Endothelial cell of umbilical vein (primary cell): ENCODE data around the gene MAGEA11. TPM values are rescaled to one million over a fixed set of nuclear protein-coding genes. Genes with fewer than 3 reads are reported as not detected.

ENCODE experiments used
- BruUV-seq: library from RNA; stranded (reverse); fragments of 400-500 nt; replicated peaks from 2 replicates; lab custom pipeline; 2021; lab: Mats Ljungman, UMichigan
- CTCF ChIA-PET: fragments of 300-600, 350-600 bp; sonication (Branson Sonifier 250); formaldehyde crosslinking; loops from one replicate; lab custom pipeline; 2021; ENCODE audit warnings: antibody characterized with exemption, inconsistent platforms; lab: Charles Lee
- POLR2A ChIA-PET: fragments of 300-600, 350-600 bp; sonication (Branson Sonifier 250); formaldehyde crosslinking; loops from one replicate; lab custom pipeline; 2021; ENCODE audit warnings: antibody characterized with exemption, inconsistent platforms; lab: Charles Lee
- DNase-seq: peaks from one replicate; pipeline ENCODE4 v3.0.0-alpha.2; 2011; ENCODE audit warnings: low read depth, low spot score
- FAIRE-seq: peaks from 2 replicates; lab custom pipeline; 2011; peaks lifted over from hg19 to GRCh38; lab: Jason Lieb, UNC
- H2AFZ ChIP-seq: 2 replicates; pipeline ENCODE4 v1.6.0; 2012; ENCODE audit warnings: low read depth, low read length, control low read depth, inconsistent platforms
- H3K27ac ChIP-seq: 2 replicates; pipeline ENCODE4 v1.5.1; 2011; ENCODE audit warnings: low read depth, mild to moderate bottlenecking, control low read depth, low read length, moderate library complexity; ENCODE audit not compliant: insufficient read depth
- H3K27me3 ChIP-seq, 2 experiments: 2 replicates each; pipeline versions ENCODE4 v1.6.0 to v1.6.1; 2011; ENCODE audit warnings: low read length in 2 of 2, mixed read lengths in 1 of 2; ENCODE audit not compliant: control insufficient read depth in 2 of 2, insufficient read depth in 2 of 2
- H3K36me3 ChIP-seq, 2 experiments: 2 replicates in 1 of 2; 3 replicates in 1 of 2; pipeline ENCODE4 v1.5.1; 2011; ENCODE audit warnings: low read length in 2 of 2, mild to moderate bottlenecking in 1 of 2, moderate library complexity in 1 of 2; ENCODE audit not compliant: control insufficient read depth in 2 of 2, insufficient read depth in 2 of 2; ENCODE audit errors: extremely low read depth in 1 of 2
- H3K4me1 ChIP-seq: 3 replicates; pipeline ENCODE4 v1.5.1; 2011; ENCODE audit warnings: mild to moderate bottlenecking, low read length; ENCODE audit not compliant: control insufficient read depth, insufficient read depth; ENCODE audit errors: extremely low read depth
- H3K4me2 ChIP-seq: 2 replicates; pipeline ENCODE4 v1.6.1; 2011; ENCODE audit warnings: low read length, control low read depth, mixed read lengths; ENCODE audit not compliant: insufficient read depth
- H3K4me3 ChIP-seq, 3 experiments: fragments of 200-600 bp in 1 of 3; sonication (generic), shearing (Covaris generic) in 1 of 3; replicated peaks in 1 of 3; 2 replicates each; pipeline ENCODE4 v1.5.1; 2011 to 2016; ENCODE audit warnings: control low read depth in 3 of 3, low read length in 3 of 3, mild to moderate bottlenecking in 2 of 3, inconsistent platforms in 1 of 3, low read depth in 1 of 3, moderate library complexity in 1 of 3; ENCODE audit not compliant: insufficient read depth in 1 of 3
- H3K79me2 ChIP-seq: 2 replicates; pipeline ENCODE4 v1.6.0; 2012; ENCODE audit warnings: low read length, inconsistent platforms; ENCODE audit not compliant: control insufficient read depth, insufficient read depth
- H3K9ac ChIP-seq: replicated peaks from 2 replicates; pipeline ENCODE3; 2011; ENCODE audit warnings: low read length, control low read depth; ENCODE audit not compliant: insufficient read depth; ENCODE audit errors: extremely low read depth
- H3K9me1 ChIP-seq: replicated peaks from 3 replicates; pipeline ENCODE4 v1.6.0; 2011; ENCODE audit warnings: mild to moderate bottlenecking, low read length; ENCODE audit not compliant: control insufficient read depth, insufficient read depth; ENCODE audit errors: extremely low read depth
- H3K9me3 ChIP-seq: replicated peaks from 2 replicates; pipeline ENCODE4 v1.5.1; 2012; ENCODE audit warnings: low read length, inconsistent platforms; ENCODE audit not compliant: control insufficient read depth, insufficient read depth
- H4K20me1 ChIP-seq: replicated peaks from 2 replicates; pipeline ENCODE3; 2011; ENCODE audit warnings: mild to moderate bottlenecking, low read length; ENCODE audit not compliant: control insufficient read depth, insufficient read depth; ENCODE audit errors: extremely low read depth
- EZH2 ChIP-seq: IDR thresholded peaks from 2 replicates; pipeline ENCODE4 v1.6.1; 2012; ENCODE audit warnings: borderline replicate concordance, low read depth, mild to moderate bottlenecking, moderate library complexity, low read length, inconsistent platforms; ENCODE audit not compliant: severe bottlenecking
- FOS ChIP-seq: IDR thresholded peaks from 2 replicates; pipeline ENCODE4 v1.6.1; 2011; ENCODE audit warnings: mild to moderate bottlenecking, low read length, moderate library complexity, borderline replicate concordance; ENCODE audit not compliant: insufficient read depth
- GATA2 ChIP-seq: IDR thresholded peaks from 2 replicates; pipeline ENCODE4 v1.7.0; 2011; ENCODE audit warnings: low read depth, mild to moderate bottlenecking, moderate library complexity, mixed read lengths, low read length; ENCODE audit not compliant: insufficient read length, insufficient read depth
- JUN ChIP-seq: IDR thresholded peaks from 2 replicates; pipeline ENCODE4 v1.6.1; 2011; ENCODE audit warnings: borderline replicate concordance, low read depth; ENCODE audit not compliant: insufficient read length, insufficient read depth
- MYC ChIP-seq: IDR thresholded peaks from one replicate; pipeline ENCODE4 v1.6.1; 2011; ENCODE audit warnings: mild to moderate bottlenecking, low read depth, low read length
- POLR2A ChIP-seq: IDR thresholded peaks from 2 replicates; pipeline ENCODE4 v1.6.1; 2012; ENCODE audit warnings: low read depth, mild to moderate bottlenecking, control low read depth, low read length
- POLR2AphosphoS5 ChIP-seq: IDR thresholded peaks from 2 replicates; pipeline ENCODE4 v1.6.1; 2012; ENCODE audit warnings: low read depth, mild to moderate bottlenecking, control low read depth, low read length, moderate library complexity; ENCODE audit not compliant: insufficient read depth
- dilution Hi-C: fragments of 300-500 bp; cut with MboI; formaldehyde crosslinking; loops from one replicate; pipeline ENCODE4 v1.15.0; 2019; ENCODE audit warnings: low sequenced_read_pairs; ENCODE audit not compliant: extremely low pct_ligation_motif_present
- intact Hi-C: fragments of 100-400 bp; cut with micrococcal nuclease; formaldehyde crosslinking; loops from one replicate; pipeline ENCODE4 v1.10.0; 2022
- polyA plus RNA-seq, 4 experiments: library from polyadenylated mRNA; depleted of rRNA in 3 of 4; stranded (reverse) in 3 of 4; unstranded in 1 of 4; fragments of >200 nt; gene quantifications; 2 replicates each; pipeline versions ENCODE4 v1.2.1 to v1.2.3, GENCODE V29; 2011 to 2012; ENCODE audit warnings: missing spikeins in 1 of 4
- total RNA-seq: library from RNA; stranded (reverse); gene quantifications from 2 replicates; pipeline ENCODE4 v1.2.3, GENCODE V29; 2021
- TF ChIP-seq, protein P1 (sequence below), 2 donors: IDR thresholded peaks; 1 replicate in 1 of 2; 2 replicates in 1 of 2; pipeline ENCODE4 v1.5.1; 2011; ENCODE audit warnings: low read length in 2 of 2, mild to moderate bottlenecking in 2 of 2, moderate library complexity in 2 of 2, control low read depth in 1 of 2, inconsistent platforms in 1 of 2, low read depth in 1 of 2; ENCODE audit not compliant: insufficient read depth in 1 of 2; ENCODE audit errors: extremely low read depth in 1 of 2
- TF ChIP-seq, protein P2 (sequence below): IDR thresholded peaks from 2 replicates; pipeline ENCODE4 v1.6.1; 2011; ENCODE audit not compliant: insufficient read depth, insufficient read length

Gene MAGEA11
- total and polyA plus RNA-seq, 2 donors (not counting 3 experiments of a cell fraction or from before 2014, with no cell fraction given) = not detected

DNA sequence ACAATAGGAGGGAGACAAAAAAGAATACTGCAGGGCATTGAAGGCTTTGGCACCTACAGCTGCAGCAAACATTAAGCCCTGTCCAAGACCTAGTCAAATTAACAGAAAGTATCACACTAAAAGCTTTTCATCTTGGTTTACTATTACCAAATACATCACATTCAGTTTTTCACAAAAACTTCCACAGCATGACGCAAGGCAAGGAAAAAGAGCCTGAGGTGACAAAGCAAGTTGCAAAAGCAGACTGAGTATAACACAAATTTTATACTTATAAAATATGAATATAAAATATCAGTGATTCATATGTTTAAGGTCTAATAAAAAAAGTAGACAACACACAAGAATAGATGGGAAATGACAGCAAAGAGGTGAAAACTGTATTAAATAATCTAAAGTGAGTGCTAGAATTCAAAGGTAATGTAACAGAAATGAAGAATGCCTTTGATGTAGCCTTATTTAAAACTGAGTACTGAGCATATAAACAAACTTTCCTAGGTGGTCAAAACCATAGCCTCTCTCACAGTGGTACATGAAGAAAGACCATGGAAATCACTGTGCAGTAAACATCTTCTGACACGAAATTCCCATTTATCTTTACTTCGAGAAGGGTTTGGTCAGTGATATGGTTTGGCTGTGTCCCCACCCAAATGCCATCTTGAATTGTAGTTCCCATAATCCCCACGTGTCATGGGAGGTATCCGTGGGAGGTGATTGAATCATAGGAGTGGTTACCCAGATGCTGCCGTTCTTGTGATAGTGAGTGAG, 27.7 kb upstream of the MAGEA11 start:
- BruUV-seq = no TSS peak
- no peak overlapping the region for H3K27ac ChIP-seq
- ChIA-PET POLR2A (no interaction called here), CTCF (no interaction called here)
- no peaks in the 10 kb centered on the region for H3K4me1 ChIP-seq
- no peak overlapping the region for H3K4me2 ChIP-seq
- no peak for DNase-seq
- no peak overlapping the region for H3K9ac ChIP-seq
- no peaks in the 10 kb centered on the region for H3K9me1 ChIP-seq
- TF ChIP-seq MYC = no peak
- TF ChIP-seq, protein P1, sequence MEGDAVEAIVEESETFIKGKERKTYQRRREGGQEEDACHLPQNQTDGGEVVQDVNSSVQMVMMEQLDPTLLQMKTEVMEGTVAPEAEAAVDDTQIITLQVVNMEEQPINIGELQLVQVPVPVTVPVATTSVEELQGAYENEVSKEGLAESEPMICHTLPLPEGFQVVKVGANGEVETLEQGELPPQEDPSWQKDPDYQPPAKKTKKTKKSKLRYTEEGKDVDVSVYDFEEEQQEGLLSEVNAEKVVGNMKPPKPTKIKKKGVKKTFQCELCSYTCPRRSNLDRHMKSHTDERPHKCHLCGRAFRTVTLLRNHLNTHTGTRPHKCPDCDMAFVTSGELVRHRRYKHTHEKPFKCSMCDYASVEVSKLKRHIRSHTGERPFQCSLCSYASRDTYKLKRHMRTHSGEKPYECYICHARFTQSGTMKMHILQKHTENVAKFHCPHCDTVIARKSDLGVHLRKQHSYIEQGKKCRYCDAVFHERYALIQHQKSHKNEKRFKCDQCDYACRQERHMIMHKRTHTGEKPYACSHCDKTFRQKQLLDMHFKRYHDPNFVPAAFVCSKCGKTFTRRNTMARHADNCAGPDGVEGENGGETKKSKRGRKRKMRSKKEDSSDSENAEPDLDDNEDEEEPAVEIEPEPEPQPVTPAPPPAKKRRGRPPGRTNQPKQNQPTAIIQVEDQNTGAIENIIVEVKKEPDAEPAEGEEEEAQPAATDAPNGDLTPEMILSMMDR (IDR thresholded peaks at IDR 0.05; ENCODE audit: extremely low read depth in 1 of 2, insufficient read depth in 1 of 2, low read depth in 1 of 2, low read length in 2 of 2) = no peak
- TF ChIP-seq POLR2A = no peak
- TF ChIP-seq POLR2AphosphoS5 = no peak
- no peak for TF ChIP-seq GATA2
- no peak for TF ChIP-seq JUN
- TF ChIP-seq EZH2 = no peak
- no peak for TF ChIP-seq FOS
- TF ChIP-seq, protein P2, sequence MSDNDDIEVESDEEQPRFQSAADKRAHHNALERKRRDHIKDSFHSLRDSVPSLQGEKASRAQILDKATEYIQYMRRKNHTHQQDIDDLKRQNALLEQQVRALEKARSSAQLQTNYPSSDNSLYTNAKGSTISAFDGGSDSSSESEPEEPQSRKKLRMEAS = no peak
- H3K9me3 ChIP-seq = no peaks in the 10 kb centered on the region
- H4K20me1 ChIP-seq = no peaks in the 10 kb centered on the region
- intact Hi-C loops (no loop called here), dilution Hi-C loops (no loop called here)
- no peak overlapping the region for H2AFZ ChIP-seq
- no peak for FAIRE-seq
- no peak overlapping the region for H3K4me3 ChIP-seq
- no peaks in the 10 kb centered on the region for H3K27me3 ChIP-seq
- H3K79me2 ChIP-seq = no peaks in the 10 kb centered on the region
- H3K36me3 ChIP-seq = no peaks in the 10 kb centered on the region
